Endodermal cell (in vitro differentiated cells): ENCODE results near the gene IQCH. TPM values are rescaled to one million over a fixed set of nuclear protein-coding genes. Genes with fewer than 3 reads are reported as not detected.
"Not testable (repeated sequence)": the region's sequence is repeated elsewhere in the genome, so short reads cannot be mapped to it uniquely, and the experiment has no call there.

Experiments used
- DNase-seq: peaks from one replicate; pipeline ENCODE4 v3.0.0-alpha.2; 2017
- H3K27ac ChIP-seq: 2 replicates; pipeline ENCODE4 v1.5.1; 2013; ENCODE audit warnings: mild to moderate bottlenecking, low read depth, low read length, moderate library complexity
- H3K27me3 ChIP-seq: 2 replicates; pipeline ENCODE4 v1.6.1; 2013; ENCODE audit warnings: mild to moderate bottlenecking, low read length, moderate library complexity; ENCODE audit not compliant: insufficient read depth, control insufficient read depth, poor library complexity, severe bottlenecking
- H3K36me3 ChIP-seq: 2 replicates; pipeline ENCODE4 v1.7.0; 2013; ENCODE audit warnings: mild to moderate bottlenecking, low read length, moderate library complexity; ENCODE audit not compliant: control insufficient read depth, insufficient read depth
- H3K4me1 ChIP-seq: one replicate; pipeline ENCODE4 v1.7.0; 2013; ENCODE audit warnings: low read length; ENCODE audit not compliant: control insufficient read depth, insufficient read depth
- H3K4me3 ChIP-seq: 2 replicates; pipeline ENCODE4 v1.5.1; 2013; ENCODE audit warnings: mild to moderate bottlenecking, low read length, moderate library complexity
- H3K9ac ChIP-seq: 2 replicates; pipeline ENCODE4 v1.6.1; 2013; ENCODE audit warnings: mild to moderate bottlenecking, low read length, moderate library complexity; ENCODE audit not compliant: poor library complexity, severe bottlenecking; ENCODE audit errors: extremely low read depth
- H3K9me3 ChIP-seq: 2 replicates; pipeline ENCODE4 v1.6.1; 2013; ENCODE audit warnings: mild to moderate bottlenecking, low read length, moderate library complexity; ENCODE audit not compliant: control insufficient read depth
- H3K27ac Mint-ChIP-seq: 2 replicates; pipeline ENCODE4 v1.8.0; 2020; ENCODE audit warnings: mixed read lengths
- H3K27me3 Mint-ChIP-seq: 2 replicates; pipeline ENCODE4 v1.8.0; 2021; ENCODE audit warnings: mild to moderate bottlenecking, mixed read lengths; ENCODE audit not compliant: insufficient read depth
- H3K36me3 Mint-ChIP-seq: 2 replicates; pipeline ENCODE4 v1.8.0; 2020; ENCODE audit warnings: low read depth, mixed read lengths
- H3K4me1 Mint-ChIP-seq: 2 replicates; pipeline ENCODE4 v1.8.0; 2020; ENCODE audit warnings: mixed read lengths
- H3K4me3 Mint-ChIP-seq: 2 replicates; pipeline ENCODE4 v1.8.0; 2020; ENCODE audit warnings: mild to moderate bottlenecking, moderate library complexity, mixed read lengths
- H3K9me3 Mint-ChIP-seq: 2 replicates; pipeline ENCODE4 v1.8.0; 2020; ENCODE audit warnings: mild to moderate bottlenecking, mixed read lengths
- CTCF ChIP-seq: fragments of 200-600 bp; sonication (generic); conservative IDR thresholded peaks from 2 replicates; pipeline ENCODE4 v1.5.0; 2021; ENCODE audit warnings: antibody characterized with exemption, mild to moderate bottlenecking
- WGBS, 2 experiments: methylation state at CpG; one replicate each; pipeline versions ENCODE4 v1.1.5 to v1.1.7; 2013; ENCODE audit warnings: missing lambda C conversion rate in 2 of 2, mixed read lengths in 1 of 2; ENCODE audit not compliant: insufficient coverage in 1 of 2, insufficient read length in 1 of 2; 5-methylcytosine and 5-hydroxymethylcytosine counted together
- total RNA-seq, 2 donors: library from RNA; stranded (reverse); fragmentation: NEBNext Ultra II Directional in 1 of 2; extraction: Animal tissue kit (Norgen Biotek cat#: 25700) in 1 of 2; gene quantifications; 2 replicates in 1 of 2; 3 replicates in 1 of 2; pipeline ENCODE4 v1.2.1, GENCODE V29; 2021

IQCH gene
- total RNA-seq, 2 donors from 2014 or later, result 6.2 to 12.8 TPM

GRCh38 chr15:67446449-67446848 is 191.9 kb downstream of the IQCH start:
- Histone ChIP-seq H3K9me3 (no peaks in the 10 kb centered on the region), H3K27me3 (no peaks in the 10 kb centered on the region), H3K4me1 (no peaks in the 10 kb centered on the region), H3K27ac (no peak overlapping the region), H3K4me3 (no peak overlapping the region), H3K9ac (no peak overlapping the region), H3K36me3 (no peaks in the 10 kb centered on the region)
- H3K36me3 Mint-ChIP-seq, result peaks cover 2% of the 10 kb centered on the region
- no peak for DNase-seq
- WGBS, 2 experiments, result 33 to 71% methylated on average over 1 to 2 of the region's 2 CpGs
- H3K4me1 Mint-ChIP-seq, result no peaks in the 10 kb centered on the region
- TF ChIP-seq CTCF, result no peak
- H3K4me3 Mint-ChIP-seq, result no peak overlapping the region
- peaks cover 8% of the 10 kb centered on the region for H3K9me3 Mint-ChIP-seq
- H3K27me3 Mint-ChIP-seq, result peaks cover 1% of the 10 kb centered on the region
- H3K27ac Mint-ChIP-seq, result no peak overlapping the region

GRCh38 chr15:67448372-67448771 is 193.8 kb downstream of the IQCH start:
- not testable (repeated sequence) for H3K4me3 ChIP-seq, H3K36me3 Mint-ChIP-seq, H3K27me3 ChIP-seq, H3K4me1 Mint-ChIP-seq, DNase-seq, H3K4me3 Mint-ChIP-seq, H3K27me3 Mint-ChIP-seq, H3K9me3 ChIP-seq, H3K36me3 ChIP-seq, H3K27ac Mint-ChIP-seq, H3K27ac ChIP-seq, H3K4me1 ChIP-seq, H3K9ac ChIP-seq
- 94% methylated on average over 2 of the region's 5 CpGs; no CpG with 5 or more reads in 1 of the 2 experiments for WGBS, 2 experiments
- peaks cover 17% of the 10 kb centered on the region for H3K9me3 Mint-ChIP-seq

- not testable (repeated sequence) for H3K36me3 ChIP-seq, H3K27ac ChIP-seq, H3K4me1 ChIP-seq, H3K27ac Mint-ChIP-seq, H3K27me3 Mint-ChIP-seq, H3K9ac ChIP-seq, H3K4me1 Mint-ChIP-seq, H3K4me3 ChIP-seq, H3K4me3 Mint-ChIP-seq, DNase-seq
- peaks cover 12% of the 10 kb centered on the region for H3K9me3 ChIP-seq
- H3K36me3 Mint-ChIP-seq, result peaks cover 13% of the 10 kb centered on the region
- peaks cover 37% of the 10 kb centered on the region for H3K9me3 Mint-ChIP-seq
- WGBS, 2 experiments, result 96 to 100% methylated on average over 3 to 11 of the region's 11 CpGs
- peaks cover 17% of the 10 kb centered on the region for H3K27me3 ChIP-seq
These were observed 199.1 kb downstream of the IQCH start for GRCh38 chr15:67453703-67454102.

GRCh38 chr15:67456677-67457529 is 202.3 kb downstream of the IQCH start:
- no peak overlapping the region for H3K4me3 Mint-ChIP-seq
- H3K27ac ChIP-seq, result no peak overlapping the region
- peak; percentile 95 for DNase-seq
- H3K9me3 Mint-ChIP-seq, result peaks cover 30% of the 10 kb centered on the region
- H3K4me1 Mint-ChIP-seq, result peaks cover 5% of the 10 kb centered on the region
- peak; percentile 98 for TF ChIP-seq CTCF
- peaks cover 29% of the 10 kb centered on the region for H3K27me3 ChIP-seq
- H3K36me3 ChIP-seq, result no peaks in the 10 kb centered on the region
- H3K36me3 Mint-ChIP-seq, result peaks cover 13% of the 10 kb centered on the region
- no peak overlapping the region for H3K9ac ChIP-seq
- no peak overlapping the region for H3K27ac Mint-ChIP-seq
- H3K27me3 Mint-ChIP-seq, result peaks cover 11% of the 10 kb centered on the region
- no peaks in the 10 kb centered on the region for H3K4me1 ChIP-seq
- peaks cover 12% of the 10 kb centered on the region for H3K9me3 ChIP-seq
- 0 to 46% methylated on average over 1 to 8 of the region's 8 CpGs for WGBS, 2 experiments
- no peak overlapping the region for H3K4me3 ChIP-seq
